GM12878 (cell line): ENCODE measurements around the gene YARS1.

Experiments
- MAX ChIP-seq: IDR thresholded peaks from 2 replicates; pipeline ENCODE4 v1.6.1; 2012; ENCODE audit warnings: low read depth, low read length, improper control_type of control experiment
- RFX5 ChIP-seq: IDR thresholded peaks from 2 replicates; pipeline ENCODE4 v1.6.1; 2011; ENCODE audit warnings: low read depth, low read length, improper control_type of control experiment
- SIX5 ChIP-seq: IDR thresholded peaks from 2 replicates; pipeline ENCODE4 v1.6.1; 2011; ENCODE audit warnings: mild to moderate bottlenecking, low read depth, low read length, moderate library complexity; ENCODE audit not compliant: severe bottlenecking
- TF ChIP-seq, protein P1 (sequence below): IDR thresholded peaks from 2 replicates; pipeline ENCODE4 v1.6.1; 2012; ENCODE audit warnings: mild to moderate bottlenecking, low read depth, low read length

DNA sequence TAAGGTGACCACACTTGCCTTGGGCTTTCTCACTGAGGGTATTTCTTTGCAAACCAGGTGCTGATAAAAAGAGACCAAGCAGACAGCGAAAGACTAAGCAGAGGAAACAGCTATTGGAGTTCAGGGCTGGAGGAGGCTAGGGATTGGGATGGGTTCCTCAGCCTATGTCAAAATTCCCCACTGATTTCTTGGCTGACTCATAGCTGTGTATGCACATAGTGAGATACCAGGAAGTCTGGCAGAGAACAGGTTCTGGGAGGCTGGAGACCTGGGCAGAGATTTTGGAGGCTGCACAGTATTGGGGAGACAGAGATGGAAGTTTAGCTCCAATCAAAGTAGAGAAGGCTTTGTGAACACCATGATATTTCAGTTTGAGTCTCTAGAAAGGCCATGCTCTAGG lies 25.3 kb downstream of the YARS1 start:
- TF ChIP-seq SIX5: no peak
- TF ChIP-seq RFX5: no peak
- no peak for TF ChIP-seq MAX
- TF ChIP-seq, protein P1, sequence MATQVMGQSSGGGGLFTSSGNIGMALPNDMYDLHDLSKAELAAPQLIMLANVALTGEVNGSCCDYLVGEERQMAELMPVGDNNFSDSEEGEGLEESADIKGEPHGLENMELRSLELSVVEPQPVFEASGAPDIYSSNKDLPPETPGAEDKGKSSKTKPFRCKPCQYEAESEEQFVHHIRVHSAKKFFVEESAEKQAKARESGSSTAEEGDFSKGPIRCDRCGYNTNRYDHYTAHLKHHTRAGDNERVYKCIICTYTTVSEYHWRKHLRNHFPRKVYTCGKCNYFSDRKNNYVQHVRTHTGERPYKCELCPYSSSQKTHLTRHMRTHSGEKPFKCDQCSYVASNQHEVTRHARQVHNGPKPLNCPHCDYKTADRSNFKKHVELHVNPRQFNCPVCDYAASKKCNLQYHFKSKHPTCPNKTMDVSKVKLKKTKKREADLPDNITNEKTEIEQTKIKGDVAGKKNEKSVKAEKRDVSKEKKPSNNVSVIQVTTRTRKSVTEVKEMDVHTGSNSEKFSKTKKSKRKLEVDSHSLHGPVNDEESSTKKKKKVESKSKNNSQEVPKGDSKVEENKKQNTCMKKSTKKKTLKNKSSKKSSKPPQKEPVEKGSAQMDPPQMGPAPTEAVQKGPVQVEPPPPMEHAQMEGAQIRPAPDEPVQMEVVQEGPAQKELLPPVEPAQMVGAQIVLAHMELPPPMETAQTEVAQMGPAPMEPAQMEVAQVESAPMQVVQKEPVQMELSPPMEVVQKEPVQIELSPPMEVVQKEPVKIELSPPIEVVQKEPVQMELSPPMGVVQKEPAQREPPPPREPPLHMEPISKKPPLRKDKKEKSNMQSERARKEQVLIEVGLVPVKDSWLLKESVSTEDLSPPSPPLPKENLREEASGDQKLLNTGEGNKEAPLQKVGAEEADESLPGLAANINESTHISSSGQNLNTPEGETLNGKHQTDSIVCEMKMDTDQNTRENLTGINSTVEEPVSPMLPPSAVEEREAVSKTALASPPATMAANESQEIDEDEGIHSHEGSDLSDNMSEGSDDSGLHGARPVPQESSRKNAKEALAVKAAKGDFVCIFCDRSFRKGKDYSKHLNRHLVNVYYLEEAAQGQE: no peak
